ENCODE data around the gene MNDA.

Gene MNDA

GRCh38 chr1:158830904-158831507, at the start of gene MNDA:
Gene MNDA (plus strand): TSS chr1:158831351. CDS start chr1:158842154, 10,803 bp downstream.
- DNase-seq, result no peak

- DNase-seq, result no peak
Observed at GRCh38 chr1:158793604-158794003, 37.5 kb upstream of the MNDA start.

DNA sequence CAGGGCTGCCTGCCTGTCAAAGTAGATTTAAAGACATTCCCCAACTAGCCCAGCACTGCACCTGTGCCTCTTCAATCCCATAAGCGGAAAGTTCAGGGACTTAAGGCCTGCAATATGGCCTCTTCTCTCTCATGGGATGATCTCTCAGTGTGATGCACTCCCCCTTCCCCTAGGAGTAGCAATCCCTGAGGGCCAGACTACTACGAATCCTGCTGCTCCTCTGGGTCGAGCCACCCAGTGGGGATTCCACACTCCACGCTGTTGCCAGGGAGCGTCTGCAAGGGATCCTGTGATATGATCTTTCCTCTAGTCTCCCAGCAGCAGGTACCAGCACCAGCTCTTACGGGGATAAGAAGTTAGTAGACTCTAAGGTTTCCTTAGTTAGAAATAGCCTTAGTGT, 36.9 kb upstream of the MNDA start:
- no peak for DNase-seq

GRCh38 chr1:158798531-158798930, 32.6 kb upstream of the MNDA start:
- no peak for DNase-seq

GRCh38 chr1:158799689-158800088, 31.5 kb upstream of the MNDA start:
- DNase-seq, result no peak

DNA sequence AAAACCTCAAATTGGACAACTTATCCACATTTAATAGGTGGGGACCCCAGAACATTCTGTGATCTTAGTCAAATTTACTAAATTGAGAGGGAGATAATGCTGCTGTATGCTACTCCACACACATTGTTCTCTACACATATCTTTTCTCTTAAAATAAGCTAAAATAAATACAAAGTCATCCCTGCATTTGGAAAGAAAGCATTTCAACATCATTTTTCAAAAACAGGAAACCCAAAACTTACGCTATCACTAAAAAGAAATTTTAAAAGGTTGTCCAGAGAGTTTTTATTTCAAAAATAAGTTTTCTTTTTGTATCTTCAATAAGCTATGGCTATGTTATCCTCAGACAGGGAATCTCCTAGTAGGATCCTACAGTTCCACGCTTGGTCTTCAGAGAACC, 30.6 kb upstream of the MNDA start:
- no peak for DNase-seq

- no peak for DNase-seq
Observed at GRCh38 chr1:158801396-158801795, 29.8 kb upstream of the MNDA start.

- no peak for DNase-seq
Observed at GRCh38 chr1:158803678-158804077, 27.5 kb upstream of the MNDA start.

- DNase-seq, result peak; percentile 6
Observed at GRCh38 chr1:158806916-158807536, 24.1 kb upstream of the MNDA start.

- DNase-seq, result no peak
Observed at GRCh38 chr1:158809256-158809655, 21.9 kb upstream of the MNDA start.

GRCh38 chr1:158809862-158810261, 21.3 kb upstream of the MNDA start:
- DNase-seq, result no peak

GRCh38 chr1:158810311-158810710, 20.8 kb upstream of the MNDA start:
- no peak for DNase-seq

DNA sequence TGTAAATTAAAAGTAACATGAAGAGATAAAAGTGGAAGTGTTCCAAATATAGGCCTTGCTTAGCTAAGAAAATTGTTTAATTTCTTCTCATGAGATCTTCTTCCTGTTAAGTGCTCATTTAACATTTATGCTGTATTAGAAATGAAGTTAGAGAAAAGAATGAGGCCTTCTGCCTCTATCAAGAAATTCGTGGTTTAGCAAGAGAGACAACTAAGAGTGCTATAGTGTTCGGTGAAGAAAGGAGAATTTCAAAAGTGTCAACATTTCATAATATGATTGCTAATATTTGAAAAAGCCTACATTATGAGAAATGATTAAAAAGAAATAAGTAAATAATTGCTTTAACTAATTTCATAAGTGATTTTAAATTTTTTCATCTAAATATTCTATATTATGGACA, 18.8 kb upstream of the MNDA start:
- DNase-seq, result no peak

DNA sequence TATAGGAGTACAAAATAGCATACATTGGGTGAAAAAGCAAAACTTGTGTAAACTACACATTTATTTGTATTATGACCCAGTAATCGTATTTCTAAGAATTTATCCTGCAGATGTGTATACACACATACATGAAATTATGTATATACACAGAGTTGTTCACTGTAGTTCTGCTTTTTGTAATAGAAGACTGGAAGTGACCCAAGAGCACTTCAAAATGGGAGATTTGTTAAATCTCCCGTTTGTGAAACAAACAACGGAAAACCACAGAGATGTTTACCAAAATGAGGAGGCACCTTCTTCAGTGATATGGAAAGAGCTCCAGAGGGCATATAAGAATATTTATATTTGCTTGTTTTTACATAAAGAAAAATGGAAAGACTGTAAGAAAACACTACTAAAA, 18.0 kb upstream of the MNDA start:
- DNase-seq, result no peak

DNA sequence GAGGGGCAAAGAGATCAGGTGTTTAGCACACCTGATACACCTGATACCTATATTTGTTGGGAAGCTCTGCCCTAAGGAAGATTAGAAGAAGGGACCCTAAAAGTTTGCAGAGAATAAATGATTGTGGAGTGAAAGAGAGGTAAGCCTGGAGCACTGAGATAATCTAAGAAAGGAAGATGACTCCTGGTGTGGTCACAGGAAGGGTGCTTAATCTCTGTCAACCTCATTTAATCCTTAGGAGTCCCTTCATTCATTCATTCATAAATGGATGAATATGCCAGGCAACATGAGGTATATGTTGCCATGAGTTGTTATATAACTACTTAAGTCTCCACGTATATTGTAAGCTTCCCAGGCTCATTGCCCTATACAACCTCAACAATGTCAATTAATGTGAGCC, 16.2 kb upstream of the MNDA start:
- DNase-seq, result no peak

DNA sequence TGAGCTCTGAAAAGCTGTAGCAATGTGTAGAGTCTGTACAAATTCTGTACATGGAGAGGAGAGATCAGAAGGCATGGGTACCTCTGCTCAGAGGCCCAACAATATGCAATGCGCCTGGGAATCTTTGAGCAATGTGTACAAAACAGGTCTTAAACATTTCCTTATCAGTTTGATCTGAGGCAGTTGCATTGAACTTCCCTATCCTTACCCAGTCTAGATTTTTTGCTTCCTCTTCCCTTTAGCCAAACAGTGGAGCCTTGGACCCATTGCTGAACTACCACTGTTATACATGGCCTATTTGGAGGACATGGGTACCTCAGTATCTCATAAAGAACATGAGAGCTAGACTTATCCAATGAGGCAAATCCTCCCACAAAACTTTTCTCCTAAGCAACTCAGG, 12.6 kb upstream of the MNDA start:
- no peak for DNase-seq

DNA sequence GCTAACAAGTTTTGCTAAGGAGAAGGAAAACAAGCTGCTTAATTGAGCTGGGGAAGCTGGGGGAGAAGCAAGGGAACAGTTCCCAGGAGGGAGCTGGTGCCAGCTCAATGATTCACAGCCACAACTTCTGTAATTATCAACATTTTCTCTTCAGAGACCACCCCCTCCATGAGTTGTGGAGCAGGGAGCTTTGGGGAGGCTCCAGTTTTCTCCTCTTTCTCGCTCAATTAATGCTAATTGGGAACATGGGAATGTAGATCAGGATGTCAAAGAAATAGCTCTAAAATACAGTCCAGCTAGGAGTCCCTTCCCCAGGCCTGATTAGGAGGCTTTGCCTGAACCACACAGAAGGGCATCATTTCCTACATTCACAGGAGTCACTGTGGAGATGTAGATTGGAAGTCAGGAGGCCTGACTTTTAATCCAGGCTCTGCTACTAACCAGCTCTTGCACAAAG, 12.1 kb upstream of the MNDA start:
- no peak for DNase-seq

- peak; percentile 5 for DNase-seq
Observed at GRCh38 chr1:158819461-158820443, 11.4 kb upstream of the MNDA start.

DNA sequence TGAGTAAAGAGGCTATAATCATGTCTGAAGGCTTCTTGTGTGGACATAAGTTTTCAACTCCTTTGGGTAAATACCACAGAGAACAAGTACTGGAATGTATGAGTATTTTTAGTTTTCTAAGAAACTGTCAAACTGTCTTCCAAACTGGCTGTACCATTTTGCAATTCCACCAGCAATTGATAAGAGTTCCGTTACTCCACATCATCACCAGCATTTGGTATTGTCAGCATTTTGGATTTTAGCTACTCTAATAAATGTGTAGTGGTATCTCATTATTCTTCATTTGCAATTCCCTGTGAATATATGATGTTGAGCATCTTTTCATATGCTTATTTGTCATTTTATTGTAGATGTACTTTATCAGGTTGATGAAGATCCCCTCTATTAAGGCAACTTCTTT, 9.4 kb upstream of the MNDA start:
- no peak for DNase-seq

GRCh38 chr1:158830074-158830677, 975 bp upstream of the MNDA start:
- DNase-seq, result no peak

DNA sequence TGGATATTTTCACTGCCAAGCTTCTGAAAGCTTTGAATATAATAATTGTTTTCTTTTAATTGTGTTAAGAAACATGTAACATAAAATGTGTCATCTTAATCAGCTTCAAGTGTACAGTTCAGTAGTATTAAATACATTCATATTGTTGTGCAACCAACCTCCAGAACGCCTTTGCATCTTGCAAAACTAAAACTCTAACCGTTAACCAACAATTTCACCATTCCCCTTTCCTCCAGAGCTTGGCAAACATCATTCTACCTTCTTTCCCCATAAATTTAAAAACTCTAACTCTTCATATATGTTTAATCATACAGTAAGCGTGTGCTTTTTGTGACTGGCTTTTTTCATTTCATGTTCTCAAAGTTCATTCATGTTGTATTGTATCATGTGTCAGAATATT, 2.1 kb downstream of the MNDA start:
- no peak for DNase-seq

GRCh38 chr1:158836038-158836437, 4.9 kb downstream of the MNDA start:
- DNase-seq, result no peak

DNA sequence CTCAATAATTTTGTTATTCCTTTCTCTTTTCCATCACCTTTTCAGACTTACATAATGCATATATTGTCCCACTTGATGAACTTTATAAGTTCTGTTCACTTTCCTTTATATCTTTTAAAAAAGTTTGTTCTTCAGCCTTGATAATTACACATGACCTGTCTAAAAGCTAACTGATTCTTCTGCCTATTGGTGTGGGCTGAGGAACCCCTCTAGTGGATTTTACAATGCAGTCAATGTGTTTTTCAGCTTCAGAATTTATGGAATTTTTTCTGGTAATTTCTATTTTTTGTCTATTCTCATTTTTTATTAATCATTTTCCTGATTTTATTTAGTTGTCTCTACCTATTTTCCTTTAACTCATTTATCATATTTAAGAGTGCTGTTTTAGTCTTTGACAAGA, 7.5 kb downstream of the MNDA start:
- DNase-seq, result no peak
